ENCODE results near the gene ATP5F1E.
"Not testable (repeated sequence)": the region's sequence is repeated elsewhere in the genome, so short reads cannot be mapped to it uniquely, and the experiment has no call there.

Gene ATP5F1E

DNA sequence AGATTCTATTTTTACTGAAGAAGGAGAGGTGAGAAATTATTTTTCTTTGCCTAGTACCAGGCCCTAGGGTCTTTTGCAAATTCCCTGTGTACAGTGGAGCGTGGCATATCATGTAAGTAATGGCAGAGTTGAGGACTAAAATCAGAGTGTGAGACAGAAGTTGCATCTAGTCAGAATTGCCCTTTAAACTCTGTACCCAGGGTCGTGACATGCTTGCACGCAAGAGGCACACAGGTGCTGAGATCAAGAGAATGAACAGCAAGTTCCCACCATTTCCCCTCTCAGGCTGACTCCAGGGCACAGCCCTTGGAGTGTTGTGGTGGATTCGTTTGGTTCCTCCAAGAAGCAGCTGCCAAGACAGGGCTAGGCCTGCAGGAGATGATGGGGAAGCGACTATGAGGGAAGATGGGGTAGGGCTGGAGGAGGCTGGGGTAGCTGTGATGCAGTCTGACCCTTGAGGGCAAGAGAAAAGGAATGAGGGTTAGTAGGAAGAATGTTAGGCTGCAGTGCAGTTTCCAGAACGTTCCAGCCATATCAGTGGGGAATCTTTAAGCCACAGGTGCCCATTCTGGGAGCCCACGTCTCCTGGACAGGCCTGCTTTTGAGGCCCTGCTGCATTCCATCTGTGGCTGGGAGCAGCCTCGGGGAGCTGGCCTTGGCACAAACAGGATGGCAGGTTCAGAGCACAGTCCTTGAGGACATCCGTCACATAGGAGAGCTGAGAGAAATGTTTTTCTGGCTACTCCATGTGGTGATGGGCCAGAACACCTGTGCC is 44.2 kb downstream of the ATP5F1E start:
- DNase-seq, result no peak

DNA sequence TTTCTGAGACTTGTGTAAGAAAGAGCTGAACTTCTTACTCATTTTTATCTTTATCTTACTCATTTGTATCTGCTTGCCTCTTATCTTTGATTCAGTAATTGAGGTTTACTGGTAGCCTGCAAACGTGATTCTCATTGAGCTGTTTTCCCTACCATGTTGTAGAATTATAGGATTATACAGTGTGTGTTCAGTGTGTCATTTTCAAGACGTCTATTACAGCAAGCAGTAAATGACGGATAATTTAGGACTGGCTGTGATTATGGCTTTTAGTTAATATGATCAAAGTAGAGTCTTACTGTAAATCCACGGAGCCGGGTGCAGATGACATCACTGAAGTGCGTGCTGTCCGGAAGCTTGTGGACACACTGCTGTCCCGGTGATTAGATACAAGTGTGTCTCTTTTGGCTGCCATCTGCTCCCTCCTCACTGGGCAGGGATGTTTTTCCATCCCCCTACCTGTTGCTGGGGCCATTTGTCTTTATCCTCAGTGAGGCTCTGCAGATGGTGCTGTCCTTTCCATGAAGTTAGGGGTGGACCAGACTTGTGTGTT is 45.1 kb downstream of the ATP5F1E start:
- no peak for DNase-seq

DNA sequence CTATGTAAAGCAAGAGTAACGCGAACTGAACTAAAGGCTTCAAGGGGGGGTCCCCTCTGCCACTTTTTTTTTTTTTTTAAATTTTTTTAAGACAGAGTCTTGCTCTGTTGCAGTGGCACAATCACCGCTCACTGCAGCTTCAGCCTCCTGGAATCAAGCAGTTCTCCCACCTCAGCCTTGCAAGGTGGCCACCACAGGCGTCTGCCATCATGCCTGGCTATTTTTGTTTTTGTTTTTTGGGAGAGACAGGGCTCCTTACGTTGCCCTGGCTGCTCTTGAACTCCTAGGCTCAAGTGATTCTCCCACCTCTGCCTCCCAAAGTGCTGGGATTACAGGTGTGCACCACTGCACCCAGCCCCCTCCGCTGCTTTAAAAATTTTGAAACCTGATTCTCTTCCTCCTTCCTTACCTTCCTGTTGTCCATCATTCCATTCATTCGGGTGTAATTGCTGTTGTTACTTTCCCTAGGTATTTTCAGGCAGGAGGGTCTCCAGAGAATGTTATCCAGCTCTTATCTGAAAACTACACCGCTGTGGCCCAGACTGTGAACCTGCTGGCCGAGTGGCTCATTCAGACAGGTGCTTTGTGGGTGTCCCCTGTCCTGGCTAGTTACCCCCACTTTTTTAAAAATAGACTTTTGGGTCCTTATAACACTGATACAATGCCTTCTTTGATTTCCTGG is 45.7 kb downstream of the ATP5F1E start:
- DNase-seq, result no peak

DNA sequence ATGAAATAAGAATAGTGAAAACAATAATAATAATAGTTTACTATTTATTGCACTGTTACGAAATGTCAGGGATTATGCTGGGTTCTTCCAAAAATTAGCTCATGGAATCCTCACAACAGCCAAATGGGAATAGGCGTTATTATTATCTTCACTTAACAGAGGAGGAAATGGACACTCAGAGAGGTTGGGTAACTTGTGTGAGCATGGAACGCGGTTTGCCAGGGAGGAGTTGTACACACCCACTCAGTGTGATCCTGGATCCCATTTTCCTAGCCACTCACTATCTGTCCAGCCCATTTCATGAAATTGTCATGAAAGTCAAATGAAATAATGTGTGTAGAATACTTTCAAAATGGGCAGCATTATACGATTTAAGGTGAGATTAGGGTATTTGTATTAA is 46.5 kb downstream of the ATP5F1E start:
- no peak for DNase-seq

DNA sequence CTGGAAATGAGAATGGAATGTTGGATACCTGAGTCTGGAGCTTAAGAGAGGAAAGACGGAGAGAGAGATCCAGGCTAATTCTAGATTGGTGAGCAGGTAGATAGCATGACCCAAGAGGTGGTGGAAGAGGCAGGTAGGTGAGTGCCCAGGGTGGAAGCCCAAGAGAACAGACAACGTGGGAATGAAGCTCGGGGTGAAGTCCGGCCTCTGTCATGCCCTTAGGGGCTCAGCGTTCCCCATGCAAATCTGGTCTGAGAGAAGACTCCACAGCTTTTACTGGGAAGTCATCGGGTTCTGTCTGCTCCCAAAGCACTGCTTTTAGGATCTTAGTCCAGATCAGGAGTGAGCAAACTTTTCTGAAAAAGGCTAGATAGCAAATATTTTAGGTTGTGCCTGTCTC is 47.4 kb downstream of the ATP5F1E start:
- DNase-seq, result no peak

DNA sequence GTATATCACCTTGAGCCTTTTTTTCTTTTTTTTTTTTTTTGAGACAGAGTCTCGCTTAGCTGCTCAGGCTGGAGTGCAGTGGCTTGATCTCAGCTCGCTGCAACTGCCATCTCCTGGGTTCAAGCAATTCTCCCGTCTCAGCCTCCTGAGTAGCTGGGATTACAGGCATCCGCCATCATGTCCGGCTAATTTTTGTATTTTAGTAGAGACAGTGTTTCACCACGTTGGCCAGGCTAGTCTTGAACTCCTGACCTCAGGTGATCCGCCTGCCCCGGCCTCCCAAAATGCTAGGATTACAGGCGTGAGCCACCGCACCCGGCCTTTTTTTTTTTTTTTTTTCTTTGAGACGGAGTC is 49.0 kb downstream of the ATP5F1E start:
- DNase-seq, result not testable (repeated sequence)

DNA sequence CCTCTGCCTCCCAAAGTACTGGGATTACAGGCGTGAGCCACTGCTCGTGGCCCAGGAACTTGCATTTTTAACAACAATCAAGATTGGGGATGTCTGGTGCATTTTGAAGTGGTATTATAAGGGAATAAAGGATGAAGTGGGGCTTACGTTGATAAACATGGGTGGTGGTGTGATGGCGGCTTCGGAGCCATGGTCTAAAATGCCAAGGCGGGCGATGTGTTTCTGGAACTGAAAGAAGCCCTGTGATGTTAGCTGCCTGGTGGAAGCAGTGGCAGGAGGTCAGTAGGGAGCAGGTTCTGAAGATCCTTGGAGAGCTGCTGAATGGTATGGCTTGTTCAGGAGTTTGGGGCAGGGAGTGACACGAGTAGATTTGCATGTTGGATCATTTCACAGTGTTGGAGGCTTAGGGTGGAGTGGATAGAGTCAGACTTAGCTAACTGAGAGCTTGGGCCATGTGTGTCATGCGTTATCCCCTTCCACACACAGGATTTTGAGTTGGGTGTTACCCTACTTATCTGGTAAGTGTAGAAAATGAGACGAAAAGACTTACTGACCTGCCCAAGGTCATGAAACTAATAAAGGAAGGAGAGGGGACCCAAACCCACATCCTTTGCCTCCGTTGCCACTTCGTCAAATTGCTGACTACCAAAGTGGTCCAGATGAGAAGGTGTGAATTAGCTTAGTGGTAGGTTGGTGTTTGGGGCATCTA is 49.6 kb downstream of the ATP5F1E start:
- DNase-seq, result no peak

DNA sequence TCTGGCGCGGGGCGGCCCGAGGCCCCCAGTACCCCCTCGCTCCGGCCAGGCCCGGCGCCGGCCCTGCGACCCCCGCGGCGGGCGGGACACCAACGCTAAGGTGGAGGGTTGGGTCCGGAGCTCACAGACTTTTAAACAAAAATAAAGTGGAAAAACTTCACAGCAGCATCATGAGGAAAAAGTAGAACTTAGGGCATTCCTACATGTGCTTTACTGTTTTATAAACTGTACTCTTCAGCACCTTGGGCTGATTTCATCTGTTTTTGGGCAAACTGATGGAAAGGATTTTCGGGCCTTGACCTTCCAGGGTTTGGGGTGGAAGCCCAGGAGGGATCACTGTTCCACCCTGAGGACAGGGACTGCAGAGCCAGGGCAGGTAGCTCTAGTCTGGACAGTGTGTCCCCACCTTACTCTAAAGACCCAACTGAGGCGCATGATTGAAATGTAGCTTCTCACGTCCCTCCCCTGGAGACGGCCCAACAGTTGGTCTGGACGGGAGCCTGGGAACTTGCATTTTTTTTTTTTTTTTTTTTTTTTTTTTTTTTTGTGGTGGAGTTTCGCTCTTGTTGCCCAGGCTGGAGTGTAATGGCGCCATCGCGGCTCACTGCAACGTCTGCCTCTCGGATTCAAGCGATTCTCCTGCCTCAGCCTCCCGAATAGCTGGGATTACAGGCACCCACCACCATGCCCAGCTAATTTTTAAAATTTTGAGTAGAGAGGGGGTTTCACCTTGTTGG is 50.3 kb downstream of the ATP5F1E start:
- DNase-seq, result no peak

DNA sequence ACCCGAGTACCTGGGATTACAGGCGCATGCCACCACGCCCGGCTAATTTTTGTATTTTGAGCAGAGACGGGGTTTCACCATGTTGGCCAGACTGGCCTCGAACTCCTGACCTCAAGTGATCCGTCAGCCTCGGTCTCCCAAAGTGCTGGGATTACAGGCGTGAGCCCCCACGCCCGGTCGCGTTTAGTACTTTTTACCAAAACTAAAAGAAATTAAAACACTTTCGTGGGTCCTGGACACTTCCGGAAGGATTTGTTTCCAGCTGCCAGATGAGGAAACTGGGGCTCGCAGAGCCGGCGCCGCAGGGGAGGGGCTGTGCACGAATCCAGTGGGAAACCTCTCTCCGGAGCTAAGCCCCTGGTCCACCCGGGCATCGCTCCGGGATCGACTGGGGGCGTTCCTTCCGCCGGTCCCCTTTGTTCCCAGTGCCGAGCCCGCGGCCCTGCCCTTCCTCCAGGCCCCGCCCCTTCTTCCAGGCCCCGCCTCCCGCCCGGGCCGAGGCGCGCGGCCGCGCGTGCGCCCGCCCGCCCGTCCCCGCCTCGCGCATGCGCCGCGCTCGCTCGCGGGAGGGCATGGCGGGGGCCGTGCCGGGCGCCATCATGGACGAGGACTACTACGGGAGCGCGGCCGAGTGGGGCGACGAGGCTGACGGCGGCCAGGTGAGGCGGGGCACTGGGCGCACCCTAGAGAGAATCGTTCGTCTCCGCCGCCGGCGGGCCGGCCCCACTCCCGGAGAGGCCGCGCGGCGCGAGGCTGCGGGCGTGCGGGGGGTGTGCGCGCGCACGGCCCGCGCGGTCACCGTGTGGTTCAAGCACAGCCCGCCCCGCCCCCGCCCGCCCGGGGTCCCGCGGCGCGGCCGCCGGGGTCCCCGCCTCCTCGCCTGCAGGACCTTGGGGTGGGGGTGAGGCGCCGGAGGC is 51.2 kb downstream of the ATP5F1E start, which contains the start of gene NELFCD:
TSS of gene NELFCD (plus strand) at position 546 of the 917 bp plus-strand sequence. CDS start at position 600, 54 bp downstream.
- peak; percentile 94 for DNase-seq

DNA sequence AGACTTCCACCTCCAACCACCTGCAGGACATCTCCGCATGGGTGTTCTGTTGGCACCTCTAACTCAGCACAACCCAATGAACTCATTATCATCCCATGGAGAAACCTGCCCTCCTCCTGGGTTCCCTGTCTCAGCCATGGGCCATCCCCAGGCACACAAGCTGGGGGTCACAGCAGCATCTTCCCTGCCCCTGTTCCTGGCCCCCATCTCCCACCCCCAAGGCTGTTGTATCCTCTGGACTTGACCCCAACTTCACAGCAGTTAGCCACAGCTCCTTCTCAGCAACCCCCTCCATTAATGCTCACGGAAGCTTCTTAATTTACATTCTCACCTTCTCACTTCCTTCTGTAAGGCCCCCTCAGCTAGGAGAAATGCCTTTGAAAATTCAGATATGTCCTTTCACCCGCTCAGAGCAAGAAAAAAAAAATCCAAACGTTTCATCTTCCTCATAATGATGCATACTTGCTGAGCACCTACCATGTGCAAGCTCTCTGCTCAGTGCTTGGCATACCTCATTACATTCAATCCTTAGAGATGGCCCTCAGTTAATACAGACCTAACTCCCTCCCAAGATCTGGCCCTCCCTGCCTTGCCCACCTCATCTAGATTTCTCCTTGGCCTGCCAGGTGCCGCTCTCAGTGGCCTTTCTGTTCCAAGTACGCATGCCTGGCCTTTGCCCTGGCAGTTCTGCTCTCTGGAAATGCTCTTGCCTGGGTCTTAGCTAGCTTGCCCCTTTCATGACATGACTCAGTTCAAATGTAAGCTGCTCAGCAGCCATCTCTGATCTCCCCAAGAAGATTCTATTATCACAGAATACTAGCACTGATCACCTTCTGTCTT is 53.6 kb downstream of the ATP5F1E start:
- DNase-seq, result no peak

DNA sequence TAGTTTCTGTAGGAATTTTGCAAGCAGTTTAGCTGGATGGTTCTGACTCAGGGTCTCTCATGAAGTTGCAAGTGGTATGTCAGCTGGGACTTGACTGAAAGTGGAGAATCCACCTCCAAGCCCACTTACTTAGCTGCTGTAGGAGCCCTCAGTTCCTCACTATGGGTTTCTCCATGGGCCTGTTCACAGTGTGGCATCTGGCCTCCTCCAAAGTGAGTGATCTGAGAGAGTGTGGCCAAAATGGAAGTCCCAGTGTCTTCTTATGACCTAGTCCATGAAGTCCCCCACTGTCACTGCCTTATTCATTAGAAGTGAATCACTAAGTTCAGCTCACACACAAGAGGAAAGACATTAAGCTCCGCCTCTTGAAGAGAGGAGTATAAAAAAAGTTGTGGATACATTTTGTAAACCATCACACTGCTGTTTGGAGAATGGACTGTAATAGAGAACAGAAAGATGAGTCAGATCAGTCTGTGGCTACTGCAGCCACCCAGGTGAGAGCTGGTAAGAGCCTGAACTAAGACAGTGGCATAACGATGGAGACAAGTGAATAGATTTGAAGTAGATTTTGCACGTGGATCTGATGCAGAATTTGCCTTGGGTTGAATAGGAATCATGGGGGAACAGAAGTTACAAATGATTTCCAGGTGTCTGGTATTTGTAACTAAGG is 55.9 kb downstream of the ATP5F1E start:
- DNase-seq, result no peak
